Liver (tissue), 3 donors: ENCODE results near the gene ACTC1.

Experiments
- EGR1 ChIP-seq, 2 donors: IDR thresholded peaks; 2 replicates each; pipeline ENCODE4 v1.6.1; 2016 to 2018; ENCODE audit warnings: antibody characterized with exemption in 2 of 2, low read depth in 2 of 2
- RAD21 ChIP-seq, 2 donors: IDR thresholded peaks; 2 replicates each; pipeline ENCODE4 v1.6.1; 2016; ENCODE audit warnings: antibody characterized with exemption in 2 of 2, mild to moderate bottlenecking in 2 of 2
- REST ChIP-seq: IDR thresholded peaks from 2 replicates; pipeline ENCODE4 v1.6.1; 2016; ENCODE audit warnings: antibody characterized with exemption, mild to moderate bottlenecking
- TAF1 ChIP-seq: conservative IDR thresholded peaks from 2 replicates; pipeline ENCODE4 v1.6.1; 2016; ENCODE audit warnings: antibody characterized with exemption, mild to moderate bottlenecking
- TF ChIP-seq, protein P1 (sequence below): IDR thresholded peaks from 2 replicates; pipeline ENCODE4 v1.6.1; 2016; ENCODE audit warnings: antibody characterized with exemption
- TF ChIP-seq, protein P2 (sequence below): fragments of 150-350 bp; IDR thresholded peaks from 2 replicates; pipeline ENCODE4 v1.5.1; 2017; ENCODE audit warnings: improper control_type of control experiment, low read depth, low read length; ENCODE audit not compliant: missing input control
- TF ChIP-seq, protein P3 (sequence below): IDR thresholded peaks from 2 replicates; pipeline ENCODE4 v1.6.1; 2016; ENCODE audit warnings: antibody characterized with exemption
- donor health status: healthy.
- donor health status: healthy.

GRCh38 chr15:34841262-34841725 is 45.9 kb upstream of the ACTC1 start:
- TF ChIP-seq TAF1 (no peak), RAD21 (IDR thresholded peaks at IDR 0.05) (no peak), REST (no peak), EGR1 (IDR thresholded peaks at IDR 0.05; ENCODE audit: low read depth in 2 of 2) (no peak)
- TF ChIP-seq, protein P1, sequence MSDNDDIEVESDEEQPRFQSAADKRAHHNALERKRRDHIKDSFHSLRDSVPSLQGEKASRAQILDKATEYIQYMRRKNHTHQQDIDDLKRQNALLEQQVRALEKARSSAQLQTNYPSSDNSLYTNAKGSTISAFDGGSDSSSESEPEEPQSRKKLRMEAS = no peak
- TF ChIP-seq, protein P2, sequence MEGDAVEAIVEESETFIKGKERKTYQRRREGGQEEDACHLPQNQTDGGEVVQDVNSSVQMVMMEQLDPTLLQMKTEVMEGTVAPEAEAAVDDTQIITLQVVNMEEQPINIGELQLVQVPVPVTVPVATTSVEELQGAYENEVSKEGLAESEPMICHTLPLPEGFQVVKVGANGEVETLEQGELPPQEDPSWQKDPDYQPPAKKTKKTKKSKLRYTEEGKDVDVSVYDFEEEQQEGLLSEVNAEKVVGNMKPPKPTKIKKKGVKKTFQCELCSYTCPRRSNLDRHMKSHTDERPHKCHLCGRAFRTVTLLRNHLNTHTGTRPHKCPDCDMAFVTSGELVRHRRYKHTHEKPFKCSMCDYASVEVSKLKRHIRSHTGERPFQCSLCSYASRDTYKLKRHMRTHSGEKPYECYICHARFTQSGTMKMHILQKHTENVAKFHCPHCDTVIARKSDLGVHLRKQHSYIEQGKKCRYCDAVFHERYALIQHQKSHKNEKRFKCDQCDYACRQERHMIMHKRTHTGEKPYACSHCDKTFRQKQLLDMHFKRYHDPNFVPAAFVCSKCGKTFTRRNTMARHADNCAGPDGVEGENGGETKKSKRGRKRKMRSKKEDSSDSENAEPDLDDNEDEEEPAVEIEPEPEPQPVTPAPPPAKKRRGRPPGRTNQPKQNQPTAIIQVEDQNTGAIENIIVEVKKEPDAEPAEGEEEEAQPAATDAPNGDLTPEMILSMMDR = no peak
- TF ChIP-seq, protein P3, sequence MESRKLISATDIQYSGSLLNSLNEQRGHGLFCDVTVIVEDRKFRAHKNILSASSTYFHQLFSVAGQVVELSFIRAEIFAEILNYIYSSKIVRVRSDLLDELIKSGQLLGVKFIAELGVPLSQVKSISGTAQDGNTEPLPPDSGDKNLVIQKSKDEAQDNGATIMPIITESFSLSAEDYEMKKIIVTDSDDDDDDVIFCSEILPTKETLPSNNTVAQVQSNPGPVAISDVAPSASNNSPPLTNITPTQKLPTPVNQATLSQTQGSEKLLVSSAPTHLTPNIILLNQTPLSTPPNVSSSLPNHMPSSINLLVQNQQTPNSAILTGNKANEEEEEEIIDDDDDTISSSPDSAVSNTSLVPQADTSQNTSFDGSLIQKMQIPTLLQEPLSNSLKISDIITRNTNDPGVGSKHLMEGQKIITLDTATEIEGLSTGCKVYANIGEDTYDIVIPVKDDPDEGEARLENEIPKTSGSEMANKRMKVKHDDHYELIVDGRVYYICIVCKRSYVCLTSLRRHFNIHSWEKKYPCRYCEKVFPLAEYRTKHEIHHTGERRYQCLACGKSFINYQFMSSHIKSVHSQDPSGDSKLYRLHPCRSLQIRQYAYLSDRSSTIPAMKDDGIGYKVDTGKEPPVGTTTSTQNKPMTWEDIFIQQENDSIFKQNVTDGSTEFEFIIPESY = no peak
